GM18505 (cell line): Measurements from ENCODE around the gene HTATIP2.
"Not testable (repeated sequence)": the region's sequence is repeated elsewhere in the genome, so short reads cannot be mapped to it uniquely, and the experiment has no call there.

ENCODE experiments used
- ATAC-seq: cut with Tn5 transposase; IDR thresholded peaks from one replicate; pipeline ENCODE4 v1.9.1; 2021; ENCODE audit not compliant: unreplicated experiment
- POLR2A ChIP-seq: IDR thresholded peaks from 4 replicates; pipeline ENCODE4 v1.6.1; 2011; ENCODE audit warnings: borderline replicate concordance; ENCODE audit not compliant: insufficient read depth, insufficient read length; ENCODE audit errors: extremely low read depth

Gene HTATIP2

DNA sequence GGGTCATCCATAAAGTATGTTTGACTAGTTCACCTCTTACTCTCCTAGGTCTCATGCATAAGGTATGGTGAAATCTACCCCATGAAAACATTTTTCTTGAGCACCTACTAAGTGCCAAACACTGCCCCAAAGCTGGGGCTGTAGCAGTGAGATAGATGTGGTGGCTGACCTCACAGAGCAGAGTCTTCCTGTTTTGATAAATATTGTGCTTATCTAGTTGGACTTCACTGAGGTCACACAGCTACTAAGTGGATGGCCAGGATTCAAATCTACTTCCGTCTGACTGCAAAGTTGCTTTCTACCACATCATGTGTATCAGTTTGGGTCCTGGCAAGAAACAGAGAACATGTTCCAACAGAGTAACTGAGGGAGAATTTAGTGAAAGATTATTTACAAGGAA is 6.4 kb upstream of the HTATIP2 start:
- TF ChIP-seq POLR2A: no peak
- ATAC-seq: no peak

GRCh38 chr11:20360650-20361049 is 2.9 kb upstream of the HTATIP2 start:
- no peak for TF ChIP-seq POLR2A
- ATAC-seq: peak; percentile 53

- no peak for ATAC-seq
Observed at GRCh38 chr11:20362481-20362880, 1.0 kb upstream of the HTATIP2 start.

DNA sequence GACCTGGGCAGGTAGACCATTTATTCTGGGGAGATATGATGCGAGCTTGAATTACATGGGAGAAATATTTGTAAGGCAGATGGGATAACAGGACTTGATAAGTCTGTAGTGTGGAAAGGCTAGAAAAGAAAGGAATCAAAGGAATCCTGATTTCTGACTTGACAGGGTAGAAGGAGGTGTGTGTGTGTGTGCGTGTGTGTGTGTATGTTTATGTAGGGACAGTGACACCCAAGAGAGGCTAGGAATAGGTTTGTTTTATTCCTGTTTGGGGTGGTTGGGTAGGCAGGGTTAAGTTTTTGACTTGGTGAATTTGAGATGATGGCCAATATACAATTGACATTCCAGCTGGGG is 390 bp upstream of the HTATIP2 start:
- peak; percentile 4 for ATAC-seq
- TF ChIP-seq POLR2A: no peak

More at GRCh38 chr11:20362481-20362880, 1.0 kb upstream of the HTATIP2 start:
- no peak for TF ChIP-seq POLR2A

DNA sequence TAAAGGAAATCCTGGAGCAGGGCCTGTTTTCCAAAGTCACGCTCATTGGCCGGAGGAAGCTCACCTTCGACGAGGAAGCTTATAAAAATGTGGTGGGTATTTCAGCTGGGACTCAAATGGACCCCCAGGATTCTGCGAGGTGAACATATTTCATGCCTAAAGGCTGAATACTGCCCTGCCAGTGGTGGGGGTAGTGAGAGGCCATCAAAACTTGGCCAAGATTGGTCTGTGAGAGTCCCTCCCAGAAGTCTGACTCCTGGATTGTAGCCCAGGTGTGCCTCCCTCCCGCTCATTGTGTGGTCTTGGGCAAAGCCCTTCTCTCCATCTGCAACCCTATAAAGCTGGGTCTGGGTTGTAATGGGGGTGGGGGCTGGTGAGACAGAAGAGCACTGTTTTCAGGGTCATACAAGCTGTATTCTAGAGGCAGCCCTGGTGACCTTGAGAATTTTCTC is 853 bp downstream of the HTATIP2 start:
- no peak for TF ChIP-seq POLR2A
- no peak for ATAC-seq

GRCh38 chr11:20365465-20365864 is 2.0 kb downstream of the HTATIP2 start:
- ATAC-seq: not testable (repeated sequence)

GRCh38 chr11:20367313-20367948 is 3.9 kb downstream of the HTATIP2 start:
- no peak for TF ChIP-seq POLR2A
- no peak for ATAC-seq

DNA sequence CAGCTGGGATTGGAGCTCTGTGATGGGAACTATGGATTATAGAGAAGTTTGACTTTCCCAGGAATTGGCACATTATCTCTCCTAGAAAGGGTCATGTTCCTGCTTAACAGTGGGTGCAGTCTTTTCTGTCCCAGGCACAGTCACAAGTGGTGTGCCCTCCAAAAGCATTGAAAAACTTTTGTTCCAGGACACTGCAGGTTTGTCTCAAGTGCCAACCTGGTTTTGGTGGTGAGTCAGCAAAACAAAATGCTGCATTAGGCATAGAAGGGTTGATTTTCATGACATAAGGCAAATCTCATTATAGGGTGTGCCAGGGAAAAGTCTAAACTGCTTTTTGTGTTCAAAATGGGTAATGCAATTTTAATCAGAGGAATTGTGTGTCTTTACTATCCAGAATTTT is 4.9 kb downstream of the HTATIP2 start:
- TF ChIP-seq POLR2A: no peak
- no peak for ATAC-seq

- TF ChIP-seq POLR2A: no peak
- no peak for ATAC-seq
Observed at GRCh38 chr11:20369826-20370225, 6.3 kb downstream of the HTATIP2 start.

- no peak for TF ChIP-seq POLR2A
- ATAC-seq: no peak
Observed at GRCh38 chr11:20372081-20372626, 8.6 kb downstream of the HTATIP2 start.

DNA sequence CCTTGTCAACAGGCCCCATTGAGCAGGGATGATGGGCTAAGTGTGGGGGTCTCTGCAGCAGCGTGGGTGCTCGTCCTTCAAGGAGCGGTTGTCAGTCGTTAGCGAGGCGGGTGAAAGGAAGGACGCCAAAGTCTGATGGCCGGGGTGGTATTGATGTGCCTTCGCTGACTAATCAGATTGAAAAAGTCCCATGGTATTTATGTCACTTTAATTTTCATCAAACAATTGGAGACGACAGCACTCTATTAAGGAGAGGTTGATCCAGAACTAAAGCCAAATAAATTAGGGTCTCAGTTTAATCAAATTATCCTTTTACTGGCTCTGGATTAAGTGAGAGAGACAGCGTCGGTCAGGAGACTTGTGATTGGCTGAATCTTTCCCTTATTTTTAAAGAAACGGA is 9.6 kb downstream of the HTATIP2 start:
- TF ChIP-seq POLR2A: no peak
- no peak for ATAC-seq

DNA sequence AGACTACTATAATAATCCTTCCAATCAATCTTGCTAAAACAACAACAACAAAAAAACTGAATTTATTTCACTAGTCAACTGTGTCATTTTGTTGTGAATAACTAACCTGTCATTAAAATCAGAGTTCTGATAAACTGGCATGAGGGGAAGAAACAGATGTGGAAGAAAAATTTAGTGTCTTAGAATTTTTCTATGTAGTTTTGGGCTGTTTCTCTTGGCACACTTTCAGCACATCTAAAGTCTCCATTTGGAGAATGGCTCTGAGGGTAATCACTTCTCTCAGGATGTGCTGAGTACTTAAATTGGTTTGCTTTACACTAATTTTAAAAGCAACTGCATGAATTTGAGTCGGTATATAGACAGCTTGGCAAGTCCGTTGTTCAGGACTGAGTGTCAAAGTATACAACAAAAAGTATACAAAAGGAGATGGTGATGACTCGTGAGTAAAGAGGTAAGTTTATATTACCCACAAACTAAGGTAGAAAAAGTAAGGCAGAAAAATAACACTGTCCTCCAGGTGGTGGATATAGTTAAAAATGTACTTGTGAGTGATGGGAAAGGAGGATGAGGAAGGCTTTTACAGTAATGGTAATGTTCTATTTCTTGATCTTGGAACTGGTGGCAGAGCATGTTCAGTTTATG is 10.2 kb downstream of the HTATIP2 start:
- ATAC-seq: no peak
- TF ChIP-seq POLR2A: no peak

- ATAC-seq: no peak
- TF ChIP-seq POLR2A: no peak
Observed at GRCh38 chr11:20374741-20375300, 11.3 kb downstream of the HTATIP2 start.

- no peak for TF ChIP-seq POLR2A
- ATAC-seq: no peak
Observed at GRCh38 chr11:20376162-20376730, 12.7 kb downstream of the HTATIP2 start.

DNA sequence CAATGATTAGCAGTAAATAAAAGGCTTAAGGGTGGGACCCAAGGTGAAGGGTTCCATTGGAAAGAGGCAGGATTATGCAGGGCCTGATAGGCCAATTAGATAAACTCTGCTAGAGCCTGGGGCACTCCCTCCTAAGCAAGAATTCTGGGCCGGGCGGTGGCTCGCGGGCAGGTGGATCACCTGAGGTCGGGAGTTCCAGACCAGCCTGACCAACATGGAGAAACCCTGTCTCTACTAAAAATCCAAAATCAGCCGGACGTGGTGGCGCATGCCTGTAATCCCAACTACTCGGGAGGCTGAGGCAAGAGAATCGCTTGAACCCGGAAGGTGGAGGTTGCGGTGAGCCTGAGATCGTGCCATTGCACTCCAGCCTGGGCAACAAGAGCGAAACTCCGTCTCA is 22.5 kb downstream of the HTATIP2 start:
- ATAC-seq: not testable (repeated sequence)
